ENCODE data around the gene RIT1.

Gene RIT1

GRCh38 chr1:155911156-155912055 lies at the start of gene RIT1:
Gene RIT1 (minus strand): TSS chr1:155911349. CDS start chr1:155910761, 588 bp downstream.
- DNase-seq, result peak; percentile 21

GRCh38 chr1:155960081-155960745 lies 49.1 kb upstream of the RIT1 start:
- no peak for DNase-seq

GRCh38 chr1:155957411-155957915 lies 46.3 kb upstream of the RIT1 start:
- no peak for DNase-seq

- no peak for DNase-seq
Observed at GRCh38 chr1:155954645-155955044, 43.5 kb upstream of the RIT1 start.

GRCh38 chr1:155952505-155952890 lies 41.3 kb upstream of the RIT1 start:
- DNase-seq, result no peak

GRCh38 chr1:155951753-155952504 lies 40.8 kb upstream of the RIT1 start:
- DNase-seq, result no peak

GRCh38 chr1:155950829-155951228 lies 39.7 kb upstream of the RIT1 start:
- DNase-seq, result no peak

- DNase-seq, result no peak
Observed at GRCh38 chr1:155947741-155948140, 36.6 kb upstream of the RIT1 start.

GRCh38 chr1:155947292-155947691 lies 36.1 kb upstream of the RIT1 start:
- DNase-seq, result no peak

GRCh38 chr1:155946633-155947219 lies 35.6 kb upstream of the RIT1 start:
- DNase-seq, result no peak

GRCh38 chr1:155944444-155944799 lies 33.3 kb upstream of the RIT1 start:
- DNase-seq, result no peak

GRCh38 chr1:155942578-155943141 lies 31.5 kb upstream of the RIT1 start:
- no peak for DNase-seq

- no peak for DNase-seq
Observed at GRCh38 chr1:155941845-155942531, 30.8 kb upstream of the RIT1 start.

- no peak for DNase-seq
Observed at GRCh38 chr1:155940993-155941844, 30.1 kb upstream of the RIT1 start, which contains the start of gene RXFP4. Gene RXFP4 (plus strand): TSS chr1:155941638. CDS start chr1:155941710, 72 bp downstream.

- DNase-seq, result peak; percentile 61
Observed at GRCh38 chr1:155940482-155940992, 29.4 kb upstream of the RIT1 start.

- DNase-seq, result peak; percentile 44
Observed at GRCh38 chr1:155938220-155938627, 27.1 kb upstream of the RIT1 start.

GRCh38 chr1:155934936-155935590 lies 23.9 kb upstream of the RIT1 start:
- DNase-seq, result no peak

GRCh38 chr1:155934097-155934935 lies 23.2 kb upstream of the RIT1 start, which contains the start of gene KHDC4:
Gene KHDC4 (minus strand): TSS chr1:155934413. CDS start chr1:155934373, 40 bp downstream.
- DNase-seq, result peak; percentile 95

- DNase-seq, result no peak
Observed at GRCh38 chr1:155933591-155934096, 22.5 kb upstream of the RIT1 start.
